Suprapubic skin (tissue), 3 donors: ENCODE measurements around the gene FLACC1.

Source experiments
- CTCF ChIP-seq, 2 donors: fragments of 200-600 bp in 1 of 2; fragments of 450-650 bp in 1 of 2; sonication (generic) in 1 of 2; IDR thresholded peaks; one replicate each; pipeline ENCODE4 v1.5.1; 2016 to 2019; ENCODE audit warnings: antibody characterized with exemption in 2 of 2, mild to moderate bottlenecking in 1 of 2, moderate library complexity in 1 of 2
- EP300 ChIP-seq: sonication (generic); formaldehyde crosslinking; IDR thresholded peaks from one replicate; pipeline ENCODE4 v1.6.1; 2017; ENCODE audit warnings: antibody characterized with exemption
- POLR2A ChIP-seq, 2 donors: fragments of 450-650 bp; IDR thresholded peaks; one replicate each; pipeline ENCODE4 v1.6.1; 2017; ENCODE audit warnings: antibody characterized with exemption in 2 of 2, mild to moderate bottlenecking in 2 of 2, moderate library complexity in 2 of 2

GRCh38 chr2:201280191-201281040 lies 76.7 kb downstream of the FLACC1 start:
- no peak for TF ChIP-seq CTCF (IDR thresholded peaks at IDR 0.05)
- no peak for TF ChIP-seq EP300
- no peak for TF ChIP-seq POLR2A (IDR thresholded peaks at IDR 0.05)
